ENCODE measurements around the gene BAIAP2L1.
"Not testable (repeated sequence)": the region's sequence is repeated elsewhere in the genome, so short reads cannot be mapped to it uniquely, and the experiment has no call there.

Gene BAIAP2L1, protein sequence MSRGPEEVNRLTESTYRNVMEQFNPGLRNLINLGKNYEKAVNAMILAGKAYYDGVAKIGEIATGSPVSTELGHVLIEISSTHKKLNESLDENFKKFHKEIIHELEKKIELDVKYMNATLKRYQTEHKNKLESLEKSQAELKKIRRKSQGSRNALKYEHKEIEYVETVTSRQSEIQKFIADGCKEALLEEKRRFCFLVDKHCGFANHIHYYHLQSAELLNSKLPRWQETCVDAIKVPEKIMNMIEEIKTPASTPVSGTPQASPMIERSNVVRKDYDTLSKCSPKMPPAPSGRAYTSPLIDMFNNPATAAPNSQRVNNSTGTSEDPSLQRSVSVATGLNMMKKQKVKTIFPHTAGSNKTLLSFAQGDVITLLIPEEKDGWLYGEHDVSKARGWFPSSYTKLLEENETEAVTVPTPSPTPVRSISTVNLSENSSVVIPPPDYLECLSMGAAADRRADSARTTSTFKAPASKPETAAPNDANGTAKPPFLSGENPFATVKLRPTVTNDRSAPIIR

DNA sequence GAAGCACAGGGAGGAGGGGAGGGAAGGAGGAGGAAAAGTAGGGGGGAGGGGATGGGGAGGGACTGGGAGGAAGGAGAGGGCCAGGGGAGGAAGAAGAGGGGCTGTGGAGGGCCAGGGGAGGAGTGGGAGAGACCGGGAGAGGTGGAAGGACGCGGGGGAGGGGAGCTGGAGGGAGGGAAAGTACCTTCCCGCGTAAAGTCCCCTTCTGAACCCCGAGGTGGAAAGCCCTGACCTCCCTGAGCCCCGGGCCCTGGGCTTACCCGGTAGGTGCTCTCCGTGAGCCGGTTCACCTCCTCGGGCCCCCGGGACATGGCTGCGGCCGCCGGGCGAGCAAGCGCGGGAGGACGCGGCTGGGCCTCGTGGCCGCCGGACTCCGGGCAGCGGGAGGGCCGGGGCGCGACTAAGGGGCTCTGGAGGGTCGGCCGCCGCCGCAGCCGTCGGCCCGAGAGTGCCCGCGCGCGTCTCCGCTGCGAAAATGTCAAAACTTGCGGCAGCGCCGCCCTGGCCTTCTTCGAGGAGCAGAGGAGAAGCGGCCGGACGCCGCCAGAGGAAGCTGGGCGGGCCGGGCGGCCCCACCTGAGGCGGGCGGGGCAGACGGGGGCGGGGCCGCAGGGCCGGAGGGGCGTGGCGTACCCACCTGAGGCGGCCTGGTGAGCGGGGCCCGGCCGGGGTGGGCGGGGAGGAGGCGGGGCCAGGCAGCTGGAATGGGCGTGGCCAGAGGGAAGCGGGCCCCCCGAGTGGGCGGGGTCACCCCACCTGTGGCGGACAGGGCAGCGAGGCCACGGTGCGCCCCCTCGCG, at the start of gene BAIAP2L1:
BAIAP2L1 (minus strand) TSS at position 549 of the 799 bp plus-strand sequence; CDS start at position 311, 238 bp downstream.
- DNase-seq, result peak; percentile 78

DNA sequence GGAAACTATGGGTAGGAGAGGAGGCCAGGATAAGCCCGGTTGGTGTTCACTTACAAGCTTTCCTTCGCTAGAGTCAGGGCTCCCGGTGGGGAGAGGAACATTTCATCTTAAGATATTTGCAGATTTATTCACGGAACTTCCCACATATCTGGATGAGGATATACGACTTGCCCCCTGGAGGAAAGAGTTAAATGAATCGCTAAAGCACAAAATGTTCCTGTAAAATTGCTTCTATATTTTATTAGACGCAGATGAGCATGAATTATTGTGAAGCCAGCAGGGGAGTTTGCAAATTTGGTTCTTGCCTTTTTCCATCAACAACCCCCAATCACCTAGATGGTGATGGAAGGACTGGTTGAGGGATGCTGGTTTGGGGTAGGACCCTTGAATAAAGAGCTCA, 47.9 kb upstream of the BAIAP2L1 start:
- DNase-seq, result no peak

GRCh38 chr7:98440992-98441391, 40.1 kb upstream of the BAIAP2L1 start:
- DNase-seq, result not testable (repeated sequence)

- no peak for DNase-seq
Observed at GRCh38 chr7:98439484-98439883, 38.6 kb upstream of the BAIAP2L1 start.

- no peak for DNase-seq
Observed at GRCh38 chr7:98434087-98434486, 33.2 kb upstream of the BAIAP2L1 start.

GRCh38 chr7:98429799-98430198, 28.9 kb upstream of the BAIAP2L1 start:
- DNase-seq, result no peak

- DNase-seq, result peak; percentile 30
Observed at GRCh38 chr7:98423043-98423442, 22.2 kb upstream of the BAIAP2L1 start.

DNA sequence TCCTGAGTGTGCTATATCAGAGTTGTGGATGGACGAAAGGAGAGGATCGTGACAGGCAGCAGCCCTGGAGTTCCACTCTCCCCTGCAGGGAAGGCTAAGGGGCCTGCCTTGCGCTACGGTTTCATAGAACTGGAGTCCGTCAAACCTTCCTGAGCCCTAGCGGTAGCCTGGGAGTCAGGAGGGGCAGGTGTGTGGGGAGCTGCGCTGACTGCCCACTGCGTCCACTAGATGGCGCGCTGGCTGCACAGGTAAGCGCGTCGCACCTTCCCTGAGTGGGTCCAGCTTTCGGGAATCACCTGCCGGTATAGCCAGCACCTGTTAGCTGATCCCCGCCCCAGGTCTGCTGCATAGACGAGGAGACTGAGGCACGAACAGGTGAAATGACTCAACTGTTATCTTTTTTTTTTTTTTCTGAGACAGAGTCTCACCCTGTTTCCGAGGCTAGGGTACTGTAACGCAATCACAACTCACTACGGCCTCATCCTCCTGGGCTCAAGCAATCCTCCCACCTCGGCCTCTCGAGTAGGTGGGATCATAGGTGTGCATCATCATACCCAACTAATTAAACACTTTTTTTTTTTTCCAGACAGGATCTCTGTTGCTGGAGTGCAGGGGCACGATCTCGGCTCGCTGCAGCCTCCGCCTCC, 20.2 kb upstream of the BAIAP2L1 start:
- DNase-seq, result peak; percentile 48

GRCh38 chr7:98419988-98420387, 19.1 kb upstream of the BAIAP2L1 start:
- not testable (repeated sequence) for DNase-seq

DNA sequence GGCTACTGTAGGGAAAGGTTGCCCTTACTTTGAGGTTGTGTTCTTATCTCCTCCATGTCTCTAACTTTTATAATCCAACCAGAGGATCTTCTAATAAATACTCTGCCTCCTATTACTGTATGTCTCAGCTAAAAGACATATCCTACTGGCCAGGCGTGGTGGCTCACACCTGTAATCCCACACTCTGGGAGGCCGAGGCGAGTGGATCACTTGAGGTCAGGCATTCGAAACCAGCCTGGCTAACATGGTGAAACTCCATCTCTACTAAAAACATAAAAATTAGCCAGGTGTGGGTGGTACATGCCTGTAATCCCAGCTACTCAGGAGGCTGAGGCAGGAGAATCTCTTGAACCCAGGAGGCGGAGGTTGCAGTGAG, 18.4 kb upstream of the BAIAP2L1 start:
- DNase-seq, result not testable (repeated sequence)

DNA sequence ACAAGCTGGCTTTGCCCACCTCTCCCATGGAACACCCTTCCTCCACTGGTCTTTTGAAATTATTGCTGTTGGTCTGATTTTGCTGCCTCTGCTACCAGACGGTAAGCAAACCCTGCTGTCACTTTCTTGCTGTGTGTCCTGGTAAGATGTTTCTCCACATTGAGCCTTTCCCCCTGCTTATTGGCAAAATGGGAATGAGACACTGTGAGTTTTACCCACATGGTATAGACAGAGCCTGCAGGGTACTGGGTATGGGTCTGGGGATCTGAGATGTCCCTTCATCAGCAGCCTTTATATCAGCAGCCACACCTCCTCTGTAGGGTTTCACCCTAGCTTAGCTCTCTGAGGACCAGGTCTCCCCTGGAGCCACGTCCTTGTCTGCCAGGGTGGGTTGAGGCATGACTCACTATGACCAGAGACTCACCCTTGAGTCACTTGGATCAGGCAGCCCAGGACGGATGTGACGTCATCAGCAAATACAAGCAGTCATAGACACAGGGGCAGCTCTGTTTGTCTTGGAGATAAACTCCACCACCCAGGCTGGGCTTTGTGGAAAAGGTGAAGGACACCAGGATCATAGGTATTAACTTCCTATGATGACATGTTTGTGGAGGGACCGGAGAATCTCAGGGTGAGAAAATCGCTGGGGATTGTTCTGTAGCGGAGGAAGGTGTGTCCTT, 17.9 kb upstream of the BAIAP2L1 start:
- DNase-seq, result no peak

DNA sequence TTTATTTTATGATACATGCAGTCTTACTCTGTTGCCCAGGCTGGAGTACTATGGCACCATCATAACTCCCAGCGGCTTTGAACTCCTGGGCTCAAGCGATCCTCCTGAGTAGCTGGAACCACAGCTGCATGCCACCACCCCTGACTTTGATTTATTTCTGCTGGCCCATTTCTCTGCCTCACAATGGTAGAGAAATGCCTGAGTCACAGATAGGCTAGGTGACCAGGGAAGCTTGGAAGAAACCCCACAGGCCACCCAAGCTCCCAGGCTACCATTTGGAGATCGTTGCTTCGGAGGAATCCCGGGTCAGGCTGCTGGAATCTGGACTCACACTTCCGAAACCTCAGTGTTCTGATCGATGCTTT, 17.4 kb upstream of the BAIAP2L1 start:
- no peak for DNase-seq

GRCh38 chr7:98417604-98418270, 16.8 kb upstream of the BAIAP2L1 start:
- peak; percentile 43 for DNase-seq

DNA sequence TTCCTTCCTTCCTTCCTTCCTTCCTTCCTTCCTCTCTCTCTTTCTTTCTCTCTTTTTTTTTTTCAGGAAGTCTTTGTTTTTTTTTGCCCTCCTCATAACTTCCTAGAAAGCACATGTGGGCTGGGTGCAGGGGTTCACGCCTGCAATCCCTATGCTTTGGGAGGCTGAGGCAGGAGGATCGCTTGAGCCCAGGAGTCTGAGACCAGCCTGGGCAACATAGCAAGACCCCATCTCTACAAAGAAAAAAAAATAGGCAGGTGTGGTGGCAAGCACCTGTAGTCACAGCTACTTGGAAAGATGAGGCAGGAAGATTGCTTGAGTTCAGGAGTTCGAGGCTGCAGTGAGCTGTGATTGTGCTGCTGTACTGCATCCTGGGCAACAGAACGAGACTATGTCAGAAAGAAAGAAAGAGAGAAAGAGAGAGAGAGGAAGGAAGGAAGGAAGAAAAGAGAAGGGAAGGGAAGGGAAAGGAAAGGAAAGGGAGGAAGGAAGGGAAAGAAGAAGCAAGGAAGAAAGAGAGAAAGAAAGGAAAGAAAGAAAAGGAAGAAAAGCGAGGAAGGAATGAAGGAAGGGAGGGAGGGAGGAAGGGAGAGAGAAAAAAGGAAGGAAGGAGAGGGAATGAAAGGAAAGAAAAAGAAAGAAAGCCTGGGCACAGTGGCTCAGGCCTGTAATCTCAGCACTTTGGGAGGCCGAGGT, 13.5 kb upstream of the BAIAP2L1 start:
- DNase-seq, result no peak

DNA sequence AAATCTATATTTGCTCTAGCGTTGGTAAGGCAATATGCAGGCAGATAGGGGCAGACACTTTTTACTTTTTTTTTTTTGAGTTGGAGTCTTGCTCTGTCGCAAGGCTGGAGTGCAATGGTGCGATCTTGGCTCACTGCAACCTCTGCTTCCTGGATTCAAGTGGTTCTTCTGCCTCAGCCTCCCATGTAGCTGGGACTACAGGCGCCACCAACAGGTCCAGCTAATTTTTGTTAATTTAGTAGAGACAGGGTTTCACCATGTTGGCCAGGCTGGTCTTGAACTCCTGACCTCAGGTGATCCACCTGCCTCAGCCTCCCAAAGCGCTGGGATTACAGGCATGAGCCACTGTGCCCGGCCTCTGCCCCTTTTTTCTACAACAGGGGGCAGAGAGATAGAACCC, 12.8 kb upstream of the BAIAP2L1 start:
- not testable (repeated sequence) for DNase-seq

DNA sequence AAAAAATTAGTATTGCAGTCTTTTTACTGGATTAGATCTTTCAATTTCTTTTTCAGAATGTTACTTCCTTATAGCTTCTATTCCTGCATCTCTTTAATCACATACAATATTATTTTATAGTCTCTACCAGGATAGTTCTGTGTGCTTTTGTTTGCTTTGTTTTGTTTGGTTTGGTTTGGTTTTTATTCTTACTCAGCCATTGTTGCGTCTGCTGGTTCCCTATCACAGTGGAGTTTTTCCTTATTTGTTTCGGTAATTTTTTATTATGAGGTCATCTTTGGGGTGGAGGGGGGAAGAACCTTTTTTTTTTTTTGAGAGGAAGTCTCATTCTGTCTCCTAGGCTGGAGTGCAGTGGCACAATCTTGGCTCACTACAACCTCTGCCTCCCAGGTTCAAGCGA, 9.0 kb upstream of the BAIAP2L1 start:
- DNase-seq, result no peak

DNA sequence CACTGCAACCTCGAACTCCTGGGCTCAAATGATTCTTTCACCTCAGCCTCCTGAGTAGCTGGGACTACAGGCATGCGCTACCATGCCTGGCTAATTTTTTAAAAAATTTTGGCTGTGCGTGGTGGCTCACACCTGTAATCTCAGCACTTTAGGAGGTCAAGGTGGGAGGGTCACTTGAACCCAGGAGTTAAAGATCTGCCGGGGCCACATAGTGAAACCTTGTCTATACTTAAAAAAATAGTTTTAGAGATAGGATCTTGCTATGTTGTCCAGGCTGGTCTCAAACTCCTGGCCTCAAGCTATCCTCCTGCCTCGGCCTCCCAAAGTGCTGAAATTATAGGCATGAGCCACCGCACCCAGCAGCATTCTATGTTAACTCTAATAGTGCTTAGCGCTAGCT, 7.3 kb upstream of the BAIAP2L1 start:
- not testable (repeated sequence) for DNase-seq

DNA sequence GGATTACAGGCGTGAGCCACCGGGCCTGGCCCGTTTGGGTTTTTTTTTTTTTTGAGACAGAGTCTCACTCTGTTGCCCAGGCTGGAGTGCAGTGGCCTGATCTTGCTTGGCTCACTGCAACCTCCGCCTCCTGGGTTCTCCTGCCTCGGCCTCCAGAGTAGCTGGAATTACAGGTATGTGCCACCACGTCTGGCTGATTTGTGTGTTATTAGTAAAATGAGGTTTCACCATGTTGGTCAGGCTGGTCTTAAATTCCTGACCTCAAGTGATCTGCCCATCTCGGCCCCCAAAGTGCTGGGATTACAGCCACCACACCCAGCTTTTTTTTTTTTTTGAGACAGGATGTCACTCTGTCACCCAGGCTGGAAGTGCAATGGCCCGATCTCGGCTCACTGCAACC, 5.9 kb upstream of the BAIAP2L1 start:
- DNase-seq, result no peak

- DNase-seq, result no peak
Observed at GRCh38 chr7:98404840-98405239, 4.0 kb upstream of the BAIAP2L1 start.

- no peak for DNase-seq
Observed at GRCh38 chr7:98399890-98400541, 874 bp downstream of the BAIAP2L1 start.

DNA sequence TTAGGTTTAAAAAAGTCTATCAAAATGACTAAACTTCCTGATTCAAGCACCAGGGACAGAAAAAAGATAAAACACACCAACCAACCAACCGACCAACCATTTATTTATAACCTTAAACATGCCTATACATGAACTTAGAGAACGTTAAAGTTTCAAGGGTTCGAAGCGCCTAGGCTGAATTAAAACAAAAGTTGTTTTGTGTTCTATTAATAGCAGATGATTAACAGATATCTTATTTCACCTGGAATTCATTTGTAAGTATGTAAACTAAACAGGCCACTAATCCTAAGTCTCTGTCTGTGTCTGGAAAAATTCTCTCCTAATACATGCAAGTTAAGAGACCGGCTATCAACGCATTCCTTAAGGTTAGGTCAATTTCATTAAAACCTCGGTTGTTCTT, 1.4 kb downstream of the BAIAP2L1 start:
- DNase-seq, result no peak

Data from hematopoietic multipotent progenitor cell treated with erythropoietin and hydrocortisone succinate and interleukin-3 and kit ligand, for 4 days (in vitro differentiated cells).